ENCODE results near the gene DPYD.

Gene DPYD

GRCh38 chr1:97281962-97282361, 638.9 kb downstream of the DPYD start:
- DNase-seq (ENCODE audit: extremely low spot score): no peak
- POLR2A ChIA-PET: no interaction called here
- TF ChIP-seq FOXA1 (IDR thresholded peaks at IDR 0.05) (no peak), ARNT (IDR thresholded peaks at IDR 0.05) (no peak), NFRKB (IDR thresholded peaks at IDR 0.05) (no peak), SP1 (IDR thresholded peaks at IDR 0.05) (no peak), ZNF384 (IDR thresholded peaks at IDR 0.05) (no peak), HDGF (IDR thresholded peaks at IDR 0.05; ENCODE audit: borderline replicate concordance) (no peak), ELF4 (IDR thresholded peaks at IDR 0.05) (no peak), FOXM1 (IDR thresholded peaks at IDR 0.05; ENCODE audit: borderline replicate concordance) (no peak), TARDBP (IDR thresholded peaks at IDR 0.05) (no peak), CTBP1 (IDR thresholded peaks at IDR 0.05; ENCODE audit: borderline replicate concordance) (no peak), BHLHE40 (IDR thresholded peaks at IDR 0.05; ENCODE audit: borderline replicate concordance) (no peak), LEF1 (IDR thresholded peaks at IDR 0.05; ENCODE audit: borderline replicate concordance) (no peak), SUZ12 (IDR thresholded peaks at IDR 0.05) (no peak), L3MBTL2 (conservative IDR thresholded peaks at IDR 0.05) (no peak), FOXK2 (IDR thresholded peaks at IDR 0.05) (no peak)
- TF ChIP-seq, protein P1, sequence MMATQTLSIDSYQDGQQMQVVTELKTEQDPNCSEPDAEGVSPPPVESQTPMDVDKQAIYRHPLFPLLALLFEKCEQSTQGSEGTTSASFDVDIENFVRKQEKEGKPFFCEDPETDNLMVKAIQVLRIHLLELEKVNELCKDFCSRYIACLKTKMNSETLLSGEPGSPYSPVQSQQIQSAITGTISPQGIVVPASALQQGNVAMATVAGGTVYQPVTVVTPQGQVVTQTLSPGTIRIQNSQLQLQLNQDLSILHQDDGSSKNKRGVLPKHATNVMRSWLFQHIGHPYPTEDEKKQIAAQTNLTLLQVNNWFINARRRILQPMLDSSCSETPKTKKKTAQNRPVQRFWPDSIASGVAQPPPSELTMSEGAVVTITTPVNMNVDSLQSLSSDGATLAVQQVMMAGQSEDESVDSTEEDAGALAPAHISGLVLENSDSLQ (IDR thresholded peaks at IDR 0.05): no peak
- CTCF ChIA-PET: no interaction called here

- TF ChIP-seq BHLHE40 (IDR thresholded peaks at IDR 0.05; ENCODE audit: borderline replicate concordance) (no peak), TARDBP (IDR thresholded peaks at IDR 0.05) (no peak), L3MBTL2 (conservative IDR thresholded peaks at IDR 0.05) (no peak), ZNF384 (IDR thresholded peaks at IDR 0.05) (no peak), FOXA1 (IDR thresholded peaks at IDR 0.05) (no peak), NFRKB (IDR thresholded peaks at IDR 0.05) (no peak), FOXK2 (IDR thresholded peaks at IDR 0.05) (no peak), CTBP1 (IDR thresholded peaks at IDR 0.05; ENCODE audit: borderline replicate concordance) (no peak), ELF4 (IDR thresholded peaks at IDR 0.05) (no peak), FOXM1 (IDR thresholded peaks at IDR 0.05; ENCODE audit: borderline replicate concordance) (no peak), LEF1 (IDR thresholded peaks at IDR 0.05; ENCODE audit: borderline replicate concordance) (no peak), ARNT (IDR thresholded peaks at IDR 0.05) (no peak), SUZ12 (IDR thresholded peaks at IDR 0.05) (no peak), SP1 (IDR thresholded peaks at IDR 0.05) (no peak)
- TF ChIP-seq, protein P1 (IDR thresholded peaks at IDR 0.05): no peak
- POLR2A ChIA-PET: no interaction called here
- DNase-seq (ENCODE audit: extremely low spot score): no peak
- CTCF ChIA-PET: no interaction called here
Observed at GRCh38 chr1:97277891-97278654, 642.8 kb downstream of the DPYD start.

- DNase-seq (ENCODE audit: extremely low spot score): no peak
- ChIA-PET CTCF (no interaction called here), POLR2A (no interaction called here)
- TF ChIP-seq BHLHE40 (IDR thresholded peaks at IDR 0.05; ENCODE audit: borderline replicate concordance) (no peak), ELF4 (IDR thresholded peaks at IDR 0.05) (no peak), TARDBP (IDR thresholded peaks at IDR 0.05) (no peak), ARNT (IDR thresholded peaks at IDR 0.05) (no peak), LEF1 (IDR thresholded peaks at IDR 0.05; ENCODE audit: borderline replicate concordance) (no peak), ZNF384 (IDR thresholded peaks at IDR 0.05) (no peak), CTBP1 (IDR thresholded peaks at IDR 0.05; ENCODE audit: borderline replicate concordance) (no peak), FOXA1 (IDR thresholded peaks at IDR 0.05) (no peak), FOXM1 (IDR thresholded peaks at IDR 0.05; ENCODE audit: borderline replicate concordance) (no peak), SUZ12 (IDR thresholded peaks at IDR 0.05) (no peak), L3MBTL2 (conservative IDR thresholded peaks at IDR 0.05) (no peak), NFRKB (IDR thresholded peaks at IDR 0.05) (no peak), SP1 (IDR thresholded peaks at IDR 0.05) (no peak), FOXK2 (IDR thresholded peaks at IDR 0.05) (no peak), HDGF (IDR thresholded peaks at IDR 0.05; ENCODE audit: borderline replicate concordance) (no peak)
- TF ChIP-seq, protein P1 (IDR thresholded peaks at IDR 0.05): no peak
Observed at GRCh38 chr1:97271916-97272788, 648.7 kb downstream of the DPYD start.

DNA sequence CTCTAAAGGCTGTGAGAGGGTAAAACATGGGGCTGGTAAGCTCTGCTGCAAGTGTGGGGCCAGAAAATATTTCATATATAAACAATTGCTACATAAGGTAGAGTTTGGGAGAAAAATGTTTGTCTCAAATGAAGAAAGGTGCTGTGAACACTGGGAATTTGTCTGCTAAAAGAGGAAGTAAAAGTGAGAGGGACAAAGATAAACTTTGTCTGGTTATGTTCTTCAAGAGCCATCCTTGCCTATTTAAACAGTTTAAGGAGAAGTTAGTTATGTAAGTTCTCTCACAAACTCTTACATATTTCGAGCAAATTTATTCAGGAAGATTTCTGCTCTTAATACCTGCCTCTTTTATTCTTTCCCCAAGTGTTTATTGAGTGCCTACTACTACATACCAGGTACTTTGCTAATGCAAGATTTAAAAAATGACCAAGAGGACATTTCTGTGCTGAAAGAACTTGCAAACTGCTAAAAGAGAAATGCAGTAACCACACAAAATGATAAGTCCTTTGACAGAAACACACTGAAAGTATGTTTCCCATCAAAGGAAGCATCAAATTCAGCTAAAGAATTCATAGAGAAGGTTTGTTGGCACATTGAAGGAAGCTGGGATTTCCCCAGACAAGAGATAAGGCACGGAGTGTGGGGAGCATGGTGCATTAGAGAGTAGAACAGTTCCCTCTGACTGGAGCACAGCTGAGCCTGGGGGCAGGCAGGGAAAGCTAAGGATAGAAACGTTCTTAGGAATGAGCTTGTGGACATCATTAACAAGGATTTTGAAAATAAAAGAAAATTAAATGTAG, 650.1 kb downstream of the DPYD start:
- POLR2A ChIA-PET: no interaction called here
- TF ChIP-seq ELF4 (IDR thresholded peaks at IDR 0.05): no peak
- no peak for DNase-seq (ENCODE audit: extremely low spot score)
- CTCF ChIA-PET: no interaction called here

DNA sequence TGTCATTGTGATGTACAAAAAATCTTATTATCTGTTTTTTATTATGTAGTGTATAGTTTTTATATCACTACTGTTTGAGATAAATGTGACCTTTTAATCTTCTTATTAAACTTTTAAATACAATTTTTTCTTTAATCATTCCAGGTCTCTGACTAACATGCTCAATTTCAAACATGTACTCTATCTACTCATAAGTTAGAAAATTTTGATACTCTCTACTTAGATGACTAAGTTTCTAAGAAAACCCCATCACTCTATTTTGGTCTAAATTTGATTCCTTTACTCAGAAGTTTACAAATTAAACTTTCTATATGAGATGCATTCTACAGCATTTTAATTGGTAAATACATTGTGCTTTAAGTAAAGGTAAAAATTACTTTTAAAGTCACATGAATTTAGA, 655.2 kb downstream of the DPYD start:
- TF ChIP-seq, protein P1 (IDR thresholded peaks at IDR 0.05): no peak
- TF ChIP-seq CTBP1 (IDR thresholded peaks at IDR 0.05; ENCODE audit: borderline replicate concordance): no peak
- no peak for TF ChIP-seq LEF1 (IDR thresholded peaks at IDR 0.05; ENCODE audit: borderline replicate concordance)
- no peak for TF ChIP-seq SP1 (IDR thresholded peaks at IDR 0.05)
- no peak for TF ChIP-seq TARDBP (IDR thresholded peaks at IDR 0.05)
- no peak for TF ChIP-seq ARNT (IDR thresholded peaks at IDR 0.05)
- ChIA-PET POLR2A (no interaction called here), CTCF (no interaction called here)
- no peak for DNase-seq (ENCODE audit: extremely low spot score)

Measured in HEK293T (cell line).